ENCODE results near the gene ZNF555.

ZNF555 gene

DNA sequence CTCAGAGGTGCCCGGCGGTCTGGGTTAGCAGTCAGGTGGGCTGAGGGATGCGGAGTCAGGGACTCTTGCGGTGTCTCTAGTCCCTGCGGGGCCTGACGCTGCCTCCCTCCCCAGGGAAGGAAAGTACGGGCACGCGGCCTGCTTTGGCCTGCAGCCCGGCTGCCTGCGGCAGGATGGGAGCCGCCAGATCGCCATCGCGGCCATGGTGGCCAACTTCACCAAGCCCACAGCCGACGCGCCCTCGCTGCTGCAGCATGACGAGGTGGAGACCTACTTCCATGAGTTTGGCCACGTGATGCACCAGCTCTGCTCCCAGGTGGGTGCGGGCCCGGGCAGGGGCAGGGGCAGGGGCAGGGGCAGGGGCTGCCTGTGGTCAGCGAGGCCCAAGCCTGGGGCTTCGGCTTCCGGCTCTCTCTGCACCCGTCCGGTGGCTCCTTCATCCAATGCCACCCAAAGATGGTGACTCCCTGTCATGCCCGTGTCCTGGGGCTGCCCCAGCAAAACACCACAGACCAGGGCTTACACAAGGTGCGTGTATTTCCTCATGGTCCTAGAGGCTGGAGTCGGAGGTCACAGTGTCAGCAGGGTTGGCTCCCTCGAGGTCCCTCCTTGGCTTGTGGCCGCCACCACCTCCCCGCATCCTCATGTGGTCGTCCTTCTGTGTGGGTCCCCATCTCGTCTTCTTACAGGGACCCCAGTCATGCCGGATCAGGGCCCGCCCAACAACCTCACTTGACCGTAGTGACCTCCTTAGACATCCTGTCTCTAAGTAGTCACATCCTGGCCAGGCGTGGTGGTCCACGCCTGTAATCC is 32.9 kb upstream of the ZNF555 start:
- Histone ChIP-seq H3K27ac (ENCODE audit: low read depth, low read length) (no peak overlapping the region), H3K9ac (ENCODE audit: low read length) (no peak overlapping the region), H3K4me1 (ENCODE audit: control insufficient read depth, insufficient read depth, low read length) (no peaks in the 10 kb centered on the region), H3K36me3 (ENCODE audit: control insufficient read depth, insufficient read depth, low read length) (peaks cover 96% of the 10 kb centered on the region), H3K9me3 (ENCODE audit: control insufficient read depth, insufficient read depth, low read depth, low read length) (no peaks in the 10 kb centered on the region), H3K4me3 (ENCODE audit: low read depth, low read length) (no peak overlapping the region), H3K27me3 (ENCODE audit: control insufficient read depth, insufficient read depth, low read length) (no peaks in the 10 kb centered on the region)

DNA sequence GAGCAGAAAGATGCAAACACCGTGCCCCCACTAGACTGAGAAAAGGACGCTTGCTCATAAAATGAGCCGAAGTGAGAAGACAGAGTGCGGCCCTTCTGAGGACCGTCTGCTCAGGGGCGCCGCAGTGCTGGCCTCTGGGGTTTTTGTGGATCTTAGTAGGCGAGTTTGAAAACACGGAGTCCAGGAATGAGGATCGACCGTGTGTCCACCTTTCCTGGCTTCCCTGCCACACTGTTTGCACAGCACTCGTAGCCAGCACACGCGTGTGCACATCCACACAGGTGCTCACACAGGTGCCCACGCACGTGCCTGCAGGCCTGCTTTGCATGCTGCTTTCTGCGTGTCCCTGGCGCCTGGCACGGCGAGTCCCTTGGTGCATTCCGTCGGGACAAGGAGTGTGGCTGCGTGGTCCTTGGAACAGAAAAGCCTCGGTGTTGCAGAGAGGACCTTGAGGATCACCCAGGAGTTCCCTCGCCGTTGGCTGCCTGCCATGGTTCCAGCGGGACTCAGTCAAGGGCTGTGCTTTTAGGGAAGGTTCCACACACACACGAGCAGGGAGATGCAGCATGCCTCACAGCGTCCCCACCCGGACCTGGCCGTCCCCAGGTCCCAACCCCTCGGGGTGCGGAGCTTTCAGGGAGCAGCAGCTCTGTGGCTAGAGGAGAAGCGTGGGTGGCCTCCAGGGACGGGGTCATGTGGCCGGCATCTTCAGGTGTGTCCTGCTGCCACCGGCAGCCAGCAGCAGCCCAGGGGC is 31.7 kb upstream of the ZNF555 start:
- Histone ChIP-seq H3K4me3 (ENCODE audit: low read depth, low read length) (no peak overlapping the region), H3K4me1 (ENCODE audit: control insufficient read depth, insufficient read depth, low read length) (no peaks in the 10 kb centered on the region), H3K9ac (ENCODE audit: low read length) (no peak overlapping the region), H3K9me3 (ENCODE audit: control insufficient read depth, insufficient read depth, low read depth, low read length) (no peaks in the 10 kb centered on the region), H3K27ac (ENCODE audit: low read depth, low read length) (no peak overlapping the region), H3K36me3 (ENCODE audit: control insufficient read depth, insufficient read depth, low read length) (peaks cover 97% of the 10 kb centered on the region), H3K27me3 (ENCODE audit: control insufficient read depth, insufficient read depth, low read length) (no peaks in the 10 kb centered on the region)

GRCh38 chr19:2810141-2811091 is 30.9 kb upstream of the ZNF555 start:
- no peak overlapping the region for H3K9ac ChIP-seq (ENCODE audit: low read length)
- no peaks in the 10 kb centered on the region for H3K9me3 ChIP-seq (ENCODE audit: control insufficient read depth, insufficient read depth, low read depth, low read length)
- H3K4me1 ChIP-seq (ENCODE audit: control insufficient read depth, insufficient read depth, low read length) = no peaks in the 10 kb centered on the region
- H3K27ac ChIP-seq (ENCODE audit: low read depth, low read length) = no peak overlapping the region
- peaks cover 96% of the 10 kb centered on the region for H3K36me3 ChIP-seq (ENCODE audit: control insufficient read depth, insufficient read depth, low read length)
- no peaks in the 10 kb centered on the region for H3K27me3 ChIP-seq (ENCODE audit: control insufficient read depth, insufficient read depth, low read length)
- no peak overlapping the region for H3K4me3 ChIP-seq (ENCODE audit: low read depth, low read length)

GRCh38 chr19:2811221-2811722 is 30.0 kb upstream of the ZNF555 start:
- Histone ChIP-seq H3K9ac (ENCODE audit: low read length) (no peak overlapping the region), H3K27ac (ENCODE audit: low read depth, low read length) (no peak overlapping the region), H3K36me3 (ENCODE audit: control insufficient read depth, insufficient read depth, low read length) (peaks cover 92% of the 10 kb centered on the region), H3K9me3 (ENCODE audit: control insufficient read depth, insufficient read depth, low read depth, low read length) (no peaks in the 10 kb centered on the region), H3K27me3 (ENCODE audit: control insufficient read depth, insufficient read depth, low read length) (no peaks in the 10 kb centered on the region), H3K4me1 (ENCODE audit: control insufficient read depth, insufficient read depth, low read length) (no peaks in the 10 kb centered on the region), H3K4me3 (ENCODE audit: low read depth, low read length) (no peak overlapping the region)

DNA sequence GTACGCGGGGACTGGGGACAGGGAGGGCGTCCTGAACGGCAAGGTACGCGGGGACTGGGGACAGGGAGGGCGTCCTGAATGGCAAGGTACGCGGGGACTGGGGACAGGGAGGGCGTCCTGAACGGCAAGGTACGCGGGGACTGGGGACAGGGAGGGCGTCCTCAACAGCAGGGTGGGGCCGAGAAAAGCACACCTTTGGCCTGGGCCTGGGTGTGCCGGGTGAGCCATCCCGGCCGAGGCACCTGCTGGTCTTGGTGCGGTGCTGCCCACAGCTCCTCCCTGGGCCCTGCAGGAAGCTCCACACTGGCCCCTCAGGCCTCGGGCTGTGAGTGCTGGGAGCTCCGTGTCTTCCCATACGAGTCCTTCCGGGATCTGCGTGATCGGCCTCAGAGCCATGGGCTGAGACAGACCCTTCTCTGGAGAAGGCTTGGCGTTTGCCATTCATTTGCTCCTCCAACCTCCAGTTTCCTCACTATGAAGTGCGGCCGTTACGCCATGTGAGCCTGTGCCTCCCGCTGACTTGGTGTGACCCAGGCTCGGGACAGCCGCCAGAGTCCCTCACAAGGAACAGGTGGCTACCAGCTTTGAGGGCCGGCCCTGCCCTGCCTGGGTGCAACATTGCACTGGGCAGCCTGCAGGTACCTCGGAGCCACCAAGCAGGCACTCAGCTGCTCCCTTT is 29.4 kb upstream of the ZNF555 start:
- no peak overlapping the region for H3K4me3 ChIP-seq (ENCODE audit: low read depth, low read length)
- H3K27ac ChIP-seq (ENCODE audit: low read depth, low read length) = no peak overlapping the region
- H3K9me3 ChIP-seq (ENCODE audit: control insufficient read depth, insufficient read depth, low read depth, low read length) = no peaks in the 10 kb centered on the region
- H3K36me3 ChIP-seq (ENCODE audit: control insufficient read depth, insufficient read depth, low read length) = peaks cover 86% of the 10 kb centered on the region
- no peaks in the 10 kb centered on the region for H3K27me3 ChIP-seq (ENCODE audit: control insufficient read depth, insufficient read depth, low read length)
- no peaks in the 10 kb centered on the region for H3K4me1 ChIP-seq (ENCODE audit: control insufficient read depth, insufficient read depth, low read length)
- no peak overlapping the region for H3K9ac ChIP-seq (ENCODE audit: low read length)

DNA sequence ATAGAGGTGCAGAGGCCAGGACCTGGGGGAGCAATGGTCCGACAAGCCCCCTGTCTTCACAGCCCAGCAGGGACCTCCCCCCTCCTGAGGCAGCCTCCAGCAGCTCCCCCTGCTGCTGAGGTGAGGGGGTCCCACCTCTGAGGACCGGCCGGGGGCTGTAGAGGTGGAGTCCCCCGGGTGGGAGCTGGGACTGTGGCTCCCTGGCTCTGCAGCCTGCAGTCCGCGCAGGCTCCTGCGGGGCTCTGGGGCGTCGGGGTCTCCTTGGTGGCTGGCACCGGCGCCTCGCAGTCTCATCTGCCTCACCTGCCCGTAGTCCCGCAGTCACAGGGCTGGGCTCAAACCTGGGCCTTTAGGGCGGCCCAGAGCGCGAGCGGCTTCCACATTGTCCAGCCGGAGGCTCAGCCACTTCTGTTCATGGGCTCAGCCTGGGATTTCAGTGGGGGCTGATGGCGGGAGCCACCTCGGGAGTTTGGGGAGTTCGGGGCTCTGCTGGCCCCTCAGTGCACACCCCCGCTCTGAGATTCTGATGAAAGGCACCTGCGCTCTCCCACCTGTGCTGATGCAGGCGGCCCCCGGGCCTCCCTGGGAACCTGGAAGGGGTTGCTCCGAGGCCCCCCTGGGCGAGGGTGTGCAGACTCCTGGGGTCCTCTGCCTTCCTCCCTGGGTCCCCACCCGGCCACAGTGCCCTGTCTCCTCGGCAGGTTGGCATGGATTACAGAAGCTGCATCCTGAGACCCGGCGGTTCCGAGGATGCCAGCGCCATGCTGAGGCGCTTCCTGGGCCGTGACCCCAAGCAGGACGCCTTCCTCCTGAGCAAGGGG is 28.7 kb upstream of the ZNF555 start:
- no peaks in the 10 kb centered on the region for H3K9me3 ChIP-seq (ENCODE audit: control insufficient read depth, insufficient read depth, low read depth, low read length)
- H3K4me1 ChIP-seq (ENCODE audit: control insufficient read depth, insufficient read depth, low read length) = no peaks in the 10 kb centered on the region
- no peak overlapping the region for H3K4me3 ChIP-seq (ENCODE audit: low read depth, low read length)
- H3K27ac ChIP-seq (ENCODE audit: low read depth, low read length) = no peak overlapping the region
- no peaks in the 10 kb centered on the region for H3K27me3 ChIP-seq (ENCODE audit: control insufficient read depth, insufficient read depth, low read length)
- H3K9ac ChIP-seq (ENCODE audit: low read length) = no peak overlapping the region
- peaks cover 78% of the 10 kb centered on the region for H3K36me3 ChIP-seq (ENCODE audit: control insufficient read depth, insufficient read depth, low read length)

DNA sequence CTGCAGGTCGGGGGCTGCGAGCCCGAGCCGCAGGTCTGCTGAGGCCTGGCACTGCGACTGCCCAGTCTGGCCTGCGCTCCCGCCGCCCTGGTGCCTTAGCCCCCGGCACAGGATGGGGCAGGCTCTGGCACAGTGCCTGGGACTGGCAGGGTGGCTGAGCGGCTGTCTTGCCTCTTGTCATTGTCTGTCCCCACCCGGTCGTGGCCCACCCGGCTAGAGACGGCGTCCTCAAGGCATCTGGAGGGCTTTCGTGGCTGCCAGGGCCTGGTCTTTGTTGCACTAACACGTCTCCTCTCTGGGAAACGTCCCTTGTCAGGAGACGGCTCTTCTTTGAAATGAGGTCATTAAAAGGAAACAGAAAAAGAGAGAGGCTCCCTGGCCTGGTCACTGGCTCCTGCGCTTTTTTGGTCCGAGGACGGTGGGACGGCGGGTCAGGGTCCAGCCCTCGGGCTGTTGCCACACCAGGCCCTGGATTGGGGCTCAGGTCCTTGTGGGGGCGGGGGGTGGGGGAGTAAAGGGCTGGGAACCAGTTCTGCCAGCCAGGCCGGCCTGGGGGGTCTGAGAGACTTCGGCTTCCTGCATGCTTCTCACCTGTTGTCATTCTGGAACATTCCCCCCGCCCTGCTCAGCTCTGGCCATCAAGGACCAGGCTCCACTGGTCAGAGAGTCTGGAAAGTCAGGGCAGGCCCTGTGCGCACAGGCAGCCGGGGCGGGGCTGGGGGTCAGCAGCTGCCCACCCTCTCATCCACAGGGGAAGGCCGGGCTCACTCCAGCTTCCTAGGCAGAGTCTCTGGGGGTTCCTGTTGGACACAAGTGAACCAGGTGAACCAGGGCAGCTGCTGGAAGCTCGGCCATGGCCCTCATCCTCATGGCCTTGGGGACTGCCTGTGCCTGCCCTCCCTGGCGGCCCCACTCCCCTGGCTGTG is 27.8 kb upstream of the ZNF555 start:
- no peak overlapping the region for H3K4me3 ChIP-seq (ENCODE audit: low read depth, low read length)
- H3K27me3 ChIP-seq (ENCODE audit: control insufficient read depth, insufficient read depth, low read length) = no peaks in the 10 kb centered on the region
- H3K9ac ChIP-seq (ENCODE audit: low read length) = no peak overlapping the region
- no peak overlapping the region for H3K27ac ChIP-seq (ENCODE audit: low read depth, low read length)
- H3K36me3 ChIP-seq (ENCODE audit: control insufficient read depth, insufficient read depth, low read length) = peaks cover 69% of the 10 kb centered on the region
- H3K9me3 ChIP-seq (ENCODE audit: control insufficient read depth, insufficient read depth, low read depth, low read length) = no peaks in the 10 kb centered on the region
- no peaks in the 10 kb centered on the region for H3K4me1 ChIP-seq (ENCODE audit: control insufficient read depth, insufficient read depth, low read length)

DNA sequence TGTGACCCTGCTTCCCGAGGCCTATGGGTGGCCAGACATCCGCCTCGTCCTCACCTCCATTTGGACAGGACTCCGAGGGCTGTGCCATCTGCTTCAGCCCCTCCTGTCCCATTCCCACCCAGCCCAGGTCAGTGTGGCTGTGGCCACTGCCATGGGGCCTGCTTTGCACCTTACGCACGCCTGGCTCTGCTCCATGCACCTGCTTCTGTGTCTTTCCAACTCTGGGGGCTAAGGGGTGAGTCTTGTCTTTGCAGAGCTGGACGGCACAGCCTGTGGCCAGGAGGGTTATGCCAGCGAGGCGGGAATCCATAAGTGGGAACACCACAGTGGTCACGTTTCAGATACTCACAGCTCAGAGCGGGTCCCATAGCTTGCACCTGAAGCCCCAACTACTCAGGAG is 26.8 kb upstream of the ZNF555 start:
- Histone ChIP-seq H3K27me3 (ENCODE audit: control insufficient read depth, insufficient read depth, low read length) (no peaks in the 10 kb centered on the region), H3K27ac (ENCODE audit: low read depth, low read length) (no peak overlapping the region), H3K9me3 (ENCODE audit: control insufficient read depth, insufficient read depth, low read depth, low read length) (no peaks in the 10 kb centered on the region), H3K9ac (ENCODE audit: low read length) (no peak overlapping the region), H3K4me3 (ENCODE audit: low read depth, low read length) (no peak overlapping the region), H3K4me1 (ENCODE audit: control insufficient read depth, insufficient read depth, low read length) (no peaks in the 10 kb centered on the region), H3K36me3 (ENCODE audit: control insufficient read depth, insufficient read depth, low read length) (peaks cover 60% of the 10 kb centered on the region)

GRCh38 chr19:2815191-2815614 is 26.1 kb upstream of the ZNF555 start:
- Histone ChIP-seq H3K27ac (ENCODE audit: low read depth, low read length) (no peak overlapping the region), H3K4me3 (ENCODE audit: low read depth, low read length) (no peak overlapping the region), H3K4me1 (ENCODE audit: control insufficient read depth, insufficient read depth, low read length) (no peaks in the 10 kb centered on the region), H3K36me3 (ENCODE audit: control insufficient read depth, insufficient read depth, low read length) (peaks cover 52% of the 10 kb centered on the region), H3K27me3 (ENCODE audit: control insufficient read depth, insufficient read depth, low read length) (no peaks in the 10 kb centered on the region), H3K9ac (ENCODE audit: low read length) (no peak overlapping the region), H3K9me3 (ENCODE audit: control insufficient read depth, insufficient read depth, low read depth, low read length) (no peaks in the 10 kb centered on the region)

Data from HUES6 (cell line).